MM.1S (cell line): Measurements from ENCODE around the gene AKR7A3.

ENCODE experiments used
- EZH2 ChIP-seq: fragments of 300-600 bp; sonication (generic); optimal IDR thresholded peaks from 2 replicates; pipeline ENCODE3; 2017; ENCODE audit warnings: low read depth, mild to moderate bottlenecking, antibody characterized with exemption, low read length, mixed read lengths
- EZH2phosphoT487 ChIP-seq: fragments of 300-600 bp; sonication (generic); IDR thresholded peaks from 2 replicates; pipeline ENCODE4 v1.6.1; 2018; ENCODE audit warnings: antibody characterized with exemption, low read length
- TF ChIP-seq, protein P1 (sequence below): fragments of 300-600 bp; sonication (generic); IDR thresholded peaks from 2 replicates; pipeline ENCODE4 v1.5.1; 2016; ENCODE audit warnings: antibody characterized with exemption, low read length, mixed read lengths

GRCh38 chr1:19257178-19257914 is 31.2 kb downstream of the AKR7A3 start:
- TF ChIP-seq, protein P1, sequence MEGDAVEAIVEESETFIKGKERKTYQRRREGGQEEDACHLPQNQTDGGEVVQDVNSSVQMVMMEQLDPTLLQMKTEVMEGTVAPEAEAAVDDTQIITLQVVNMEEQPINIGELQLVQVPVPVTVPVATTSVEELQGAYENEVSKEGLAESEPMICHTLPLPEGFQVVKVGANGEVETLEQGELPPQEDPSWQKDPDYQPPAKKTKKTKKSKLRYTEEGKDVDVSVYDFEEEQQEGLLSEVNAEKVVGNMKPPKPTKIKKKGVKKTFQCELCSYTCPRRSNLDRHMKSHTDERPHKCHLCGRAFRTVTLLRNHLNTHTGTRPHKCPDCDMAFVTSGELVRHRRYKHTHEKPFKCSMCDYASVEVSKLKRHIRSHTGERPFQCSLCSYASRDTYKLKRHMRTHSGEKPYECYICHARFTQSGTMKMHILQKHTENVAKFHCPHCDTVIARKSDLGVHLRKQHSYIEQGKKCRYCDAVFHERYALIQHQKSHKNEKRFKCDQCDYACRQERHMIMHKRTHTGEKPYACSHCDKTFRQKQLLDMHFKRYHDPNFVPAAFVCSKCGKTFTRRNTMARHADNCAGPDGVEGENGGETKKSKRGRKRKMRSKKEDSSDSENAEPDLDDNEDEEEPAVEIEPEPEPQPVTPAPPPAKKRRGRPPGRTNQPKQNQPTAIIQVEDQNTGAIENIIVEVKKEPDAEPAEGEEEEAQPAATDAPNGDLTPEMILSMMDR, result no peak
- TF ChIP-seq EZH2 (no peak), EZH2phosphoT487 (no peak)
